ACHN (cell line): ENCODE data around the gene CDH12.

Source experiments
- DNase-seq: peaks from one replicate; pipeline ENCODE4 v3.0.0-alpha.2; 2015
- in situ Hi-C: cut with HindIII; loops from 2 replicates; pipeline ENCODE4 v1.10.0; 2017; ENCODE audit warnings: low sequenced_read_pairs, low pct_ligation_motif_present, low pct_unique_long_range_greater_than_20kb

Gene CDH12

DNA sequence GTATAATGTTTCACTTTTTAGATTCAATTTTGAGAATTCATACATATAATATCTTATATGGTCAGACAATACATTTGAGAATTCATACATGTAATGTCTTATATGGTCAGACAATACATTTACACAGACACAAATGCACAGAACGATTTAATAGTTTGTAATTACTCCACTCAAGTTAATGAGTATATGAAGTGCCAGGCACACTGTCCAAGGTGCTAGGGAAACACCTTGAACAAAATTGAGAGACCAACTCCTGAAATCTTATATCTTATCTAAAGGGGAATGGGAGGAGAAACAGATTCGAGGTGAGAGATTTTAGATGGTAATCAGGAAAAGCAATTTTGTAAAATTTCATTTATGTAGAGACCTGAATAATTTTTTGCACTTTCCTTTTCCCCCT, 994.7 kb downstream of the CDH12 start:
- in situ Hi-C loops, result no loop called here
- DNase-seq, result no peak

DNA sequence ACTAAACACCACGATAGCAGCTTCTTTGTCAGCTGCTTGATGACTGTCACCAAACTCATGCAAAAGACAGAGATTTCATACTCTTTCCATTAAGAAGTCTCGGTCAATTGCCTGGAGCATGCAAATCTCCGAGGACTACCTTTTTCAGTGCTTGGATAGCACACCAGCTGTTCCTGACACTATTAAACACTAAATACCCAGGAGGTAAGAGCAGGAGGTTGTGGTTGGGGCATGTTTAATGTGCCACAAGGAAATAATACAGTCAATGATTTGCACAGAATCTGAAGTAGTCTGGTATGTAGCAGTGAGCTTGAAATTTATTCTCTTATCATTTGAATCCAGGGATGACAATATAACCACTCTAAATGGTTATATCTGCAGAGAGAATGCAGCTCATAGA, 996.2 kb downstream of the CDH12 start:
- in situ Hi-C loops, result no loop called here
- DNase-seq, result no peak

DNA sequence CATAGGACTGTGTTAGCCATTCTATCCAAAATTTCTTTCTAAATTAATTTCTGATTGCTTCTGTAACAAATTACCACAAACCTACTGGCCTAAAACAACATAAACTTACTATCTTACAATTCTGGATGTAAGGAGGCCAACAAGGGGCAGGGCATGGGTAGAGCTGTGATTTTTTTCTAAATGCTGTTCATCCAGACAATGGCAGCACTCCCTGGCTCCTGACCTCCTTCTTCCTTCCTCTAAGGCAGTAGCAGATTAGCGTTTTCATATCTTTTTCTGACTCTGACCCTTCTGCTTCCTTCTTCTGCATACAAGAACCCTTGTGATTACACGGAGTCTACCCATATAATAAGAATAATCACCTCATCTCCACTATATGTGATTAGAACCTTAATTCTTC, 1005.8 kb downstream of the CDH12 start:
- no peak for DNase-seq
- in situ Hi-C loops, result no loop called here

DNA sequence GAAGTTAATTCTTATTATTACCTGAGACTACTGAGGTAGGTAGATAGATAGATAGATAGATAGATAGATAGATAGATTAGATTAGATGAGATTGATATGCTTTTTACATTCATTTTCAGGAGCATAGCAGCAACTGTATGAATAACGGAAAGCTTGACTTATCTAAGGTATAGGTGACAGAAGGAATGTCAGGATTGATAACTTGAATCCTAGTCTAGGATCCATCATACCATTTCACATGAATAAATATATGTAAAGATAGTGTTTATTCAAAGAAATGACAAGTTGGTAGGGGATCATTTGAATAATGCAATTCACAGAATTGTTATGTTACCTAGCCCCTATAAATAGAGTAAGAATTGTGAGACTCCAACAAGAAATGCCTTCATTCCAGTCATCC, 1008.2 kb downstream of the CDH12 start:
- DNase-seq, result no peak
- in situ Hi-C loops, result no loop called here

DNA sequence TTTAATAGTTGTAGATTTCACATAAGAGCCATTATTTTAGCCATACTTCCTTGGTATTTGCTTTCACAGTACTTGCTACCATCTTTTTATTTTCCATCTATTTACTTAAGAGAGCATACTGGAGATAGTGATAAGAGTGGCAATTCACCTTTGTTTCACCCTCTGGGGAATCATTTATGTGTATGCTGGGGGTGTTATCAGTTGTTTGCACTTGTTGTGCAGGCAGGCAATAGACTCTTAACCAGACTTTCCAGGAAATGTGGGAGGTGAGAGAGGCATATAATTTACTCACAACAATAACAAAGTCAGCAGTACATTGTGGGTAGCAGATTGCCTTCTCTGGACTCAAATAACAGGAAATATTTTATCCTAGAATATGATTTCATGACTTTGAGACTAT, 1018.3 kb downstream of the CDH12 start:
- in situ Hi-C loops, result no loop called here
- DNase-seq, result no peak

DNA sequence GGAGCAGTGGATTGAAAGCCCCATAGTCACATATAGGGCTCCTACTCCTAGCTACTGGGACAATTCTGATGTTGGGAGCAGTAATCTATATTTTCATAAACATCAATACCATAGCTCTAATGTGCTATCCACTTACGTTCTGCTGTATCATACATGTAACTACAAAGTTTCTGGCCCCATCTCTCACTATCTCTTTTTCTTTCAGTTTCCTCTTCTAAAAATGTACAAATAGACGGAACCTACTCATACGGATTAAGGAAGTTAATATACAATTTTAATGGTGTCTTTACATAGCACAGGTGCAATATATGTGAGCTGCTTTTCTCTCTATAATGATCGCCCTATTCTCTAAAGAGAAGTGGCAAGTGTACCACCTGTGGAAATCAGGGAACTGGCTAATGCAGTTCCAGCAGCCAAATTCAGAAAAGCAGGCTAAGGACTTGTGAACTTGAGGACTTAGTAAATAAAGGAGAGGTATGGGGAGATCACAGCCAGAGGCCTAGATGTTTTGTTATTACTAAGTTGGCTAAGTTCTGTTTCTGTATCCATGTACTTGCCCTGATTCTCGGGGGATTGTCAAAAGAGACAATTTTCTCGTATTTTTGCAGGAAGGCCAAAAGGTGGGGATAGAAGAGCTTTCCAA, 1021.9 kb downstream of the CDH12 start:
- no peak for DNase-seq

DNA sequence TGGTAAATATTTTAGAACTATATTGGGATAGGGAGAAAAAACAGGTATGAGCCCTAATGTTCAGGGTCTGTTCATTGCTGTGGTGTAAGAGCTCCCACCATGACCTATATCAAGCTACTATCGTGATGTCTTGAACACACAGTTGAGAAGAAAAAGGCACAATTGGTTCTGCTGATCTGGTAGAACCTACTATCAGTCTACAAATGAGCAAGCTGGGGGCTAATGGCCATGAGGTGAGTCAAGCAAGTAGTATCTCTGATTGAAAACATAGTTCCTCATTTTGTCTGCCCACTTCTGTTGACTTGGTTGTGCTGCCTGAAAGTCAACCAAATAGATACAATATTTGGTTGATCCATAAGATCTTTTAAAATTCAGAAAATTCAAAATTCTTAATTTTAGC, 1026.3 kb downstream of the CDH12 start:
- in situ Hi-C loops, result no loop called here
- no peak for DNase-seq

More for the DNA sequence above, 1021.9 kb downstream of the CDH12 start:
- in situ Hi-C loops, result no loop called here

DNA sequence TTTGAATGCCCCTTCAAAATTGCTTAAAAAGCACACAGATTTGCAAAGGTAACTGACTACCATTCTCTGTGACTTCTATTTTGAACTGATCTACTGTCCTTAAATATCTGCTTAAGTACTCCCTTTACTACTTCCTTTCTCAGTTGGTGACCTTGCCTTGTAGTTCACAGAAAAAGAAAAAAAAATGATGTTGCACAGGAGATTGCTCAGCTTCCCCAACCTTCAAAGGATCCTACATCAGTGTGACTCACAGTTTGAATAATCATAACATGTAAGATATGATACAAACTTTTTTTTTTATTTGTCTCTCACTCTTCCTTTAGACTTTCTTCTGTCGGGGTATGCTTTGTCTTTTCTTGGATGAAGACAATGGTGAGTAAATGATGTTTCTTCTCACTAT, 1029.6 kb downstream of the CDH12 start:
- DNase-seq, result no peak
- in situ Hi-C loops, result no loop called here

DNA sequence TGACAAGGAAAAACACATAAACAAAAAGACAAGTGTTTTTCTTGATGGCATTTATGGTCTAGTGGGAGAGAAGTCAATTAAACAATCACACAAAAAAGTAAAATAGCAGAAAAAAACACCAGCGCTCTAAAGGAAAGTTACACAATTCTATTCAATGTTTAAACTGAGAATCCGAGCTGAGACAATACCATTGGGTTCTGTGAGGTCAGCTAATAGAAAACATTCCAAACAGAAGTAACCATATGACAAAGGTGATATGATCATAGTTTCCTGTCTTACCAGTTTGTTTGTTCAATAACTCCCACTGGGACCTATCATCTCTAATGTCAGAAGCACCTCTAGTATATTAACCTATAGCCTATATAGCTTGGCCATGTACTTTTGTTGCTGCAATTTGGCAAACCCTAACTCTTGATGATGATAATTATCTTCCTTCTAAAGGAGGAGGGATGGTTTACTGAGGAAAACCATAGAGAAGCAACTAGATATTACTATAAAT, 1030.0 kb downstream of the CDH12 start:
- in situ Hi-C loops, result no loop called here
- no peak for DNase-seq

DNA sequence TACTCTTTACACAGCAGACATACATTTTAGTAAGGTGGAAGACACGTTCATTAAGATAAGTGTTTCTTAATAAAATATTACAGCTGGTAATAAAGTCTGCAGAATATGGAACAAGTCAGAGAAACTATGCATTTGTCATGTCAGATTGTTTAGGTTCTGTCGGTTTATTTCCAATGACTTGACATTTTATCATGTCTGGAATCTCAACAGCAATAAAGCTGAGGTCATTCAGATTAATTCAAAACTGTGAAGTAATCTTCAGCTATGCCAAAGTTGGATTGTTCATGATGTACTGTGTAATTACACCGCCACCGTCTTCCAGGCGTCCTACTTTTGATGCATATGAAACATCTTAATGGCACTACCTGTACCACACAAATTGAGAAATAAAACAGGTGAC, 1032.6 kb downstream of the CDH12 start:
- DNase-seq, result no peak
- in situ Hi-C loops, result no loop called here

DNA sequence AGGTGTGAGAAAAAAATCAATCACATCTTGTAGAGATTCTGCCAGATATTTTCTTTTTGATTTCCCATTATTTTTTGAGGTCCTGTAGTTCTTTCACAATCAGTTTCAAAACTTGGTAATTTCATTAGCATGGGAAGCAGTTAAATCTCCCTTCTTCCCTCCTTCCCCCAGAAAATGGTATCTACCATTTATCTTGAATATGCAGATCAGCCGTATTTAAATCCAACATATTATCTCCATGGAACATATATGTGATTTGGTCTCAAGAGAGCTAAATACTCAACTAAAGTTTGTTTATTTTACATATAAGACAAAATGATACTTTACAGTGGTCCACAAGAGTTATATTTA, 1034.8 kb downstream of the CDH12 start:
- in situ Hi-C loops, result no loop called here

DNA sequence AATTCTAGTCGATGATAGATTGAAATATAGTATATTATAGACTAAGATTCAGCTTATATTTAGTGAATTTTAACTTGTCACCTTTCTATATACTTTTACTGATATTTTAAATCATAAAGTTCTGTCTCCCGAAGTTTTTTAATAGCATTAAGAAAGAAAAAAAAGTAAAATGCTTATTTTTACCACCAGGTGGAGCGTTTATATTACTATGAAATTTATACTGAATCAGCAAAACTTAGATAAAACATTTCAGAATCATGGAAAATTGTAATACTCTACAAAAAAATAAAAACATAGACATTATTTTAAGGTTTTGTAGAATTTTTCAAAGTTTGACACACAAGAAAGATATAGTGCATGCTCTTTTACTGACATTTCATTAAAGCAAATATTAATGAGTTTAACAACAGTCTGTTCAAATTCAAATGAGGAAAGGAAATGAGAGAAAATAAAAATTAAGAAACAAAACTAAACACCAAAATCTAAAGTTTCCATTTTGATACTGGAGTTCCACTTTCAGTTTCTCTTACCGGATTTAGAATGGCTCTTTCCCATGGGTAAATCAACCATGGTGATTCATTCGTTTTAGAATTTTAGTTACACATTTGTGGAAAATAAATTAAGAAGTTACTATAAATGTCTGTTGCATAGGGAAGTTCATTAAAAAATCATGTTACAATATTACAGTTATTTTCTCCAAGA, 1035.3 kb downstream of the CDH12 start:
- in situ Hi-C loops, result no loop called here
- DNase-seq, result peak; percentile 35

More for the DNA sequence above, 1034.8 kb downstream of the CDH12 start:
- no peak for DNase-seq

DNA sequence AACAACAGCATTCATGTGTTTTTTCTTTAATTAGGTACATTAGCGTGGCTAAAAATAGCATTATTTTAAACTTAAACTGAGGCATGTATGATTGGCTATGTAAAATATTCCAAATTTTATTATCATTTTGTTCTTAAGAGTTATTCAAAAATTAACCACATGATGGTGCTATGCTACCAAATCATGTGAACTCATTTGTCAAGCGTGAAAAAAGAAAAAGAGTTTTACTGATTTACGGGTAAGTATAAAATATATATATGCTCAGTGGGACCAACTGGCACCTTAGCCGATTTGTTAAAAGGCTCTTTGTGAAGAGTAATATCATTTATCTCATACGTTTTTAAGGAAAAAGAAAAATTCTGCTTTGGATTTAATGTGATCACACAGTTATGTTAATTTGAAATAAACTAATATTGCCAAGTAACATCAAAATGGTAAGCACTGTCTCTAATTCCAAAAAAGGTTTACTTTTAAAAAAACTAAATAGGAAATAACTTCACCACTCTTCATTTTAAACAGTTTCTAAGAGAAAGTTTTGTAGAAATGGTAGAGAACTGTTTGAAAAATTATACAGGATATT, 1042.3 kb downstream of the CDH12 start:
- DNase-seq, result peak; percentile 44
- in situ Hi-C loops, result no loop called here

DNA sequence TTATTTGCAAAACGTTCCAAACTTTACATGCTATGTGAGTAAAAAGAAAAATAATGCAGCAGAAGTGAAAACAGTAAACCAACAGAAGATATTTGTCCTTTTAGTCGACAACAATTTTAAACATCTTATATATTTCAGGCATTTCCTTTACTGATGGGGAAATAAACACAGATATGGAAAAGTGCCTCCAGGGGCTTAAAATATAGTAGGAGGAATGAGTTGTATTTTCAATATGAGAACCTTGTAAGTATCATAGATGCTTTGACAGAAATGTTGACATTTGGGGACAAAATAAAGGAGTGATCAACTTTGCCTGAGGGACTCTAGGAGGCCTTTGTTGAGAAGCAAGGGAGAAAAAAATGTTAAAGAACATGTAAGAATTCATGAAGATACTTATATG, 1043.5 kb downstream of the CDH12 start:
- in situ Hi-C loops, result no loop called here
- no peak for DNase-seq

DNA sequence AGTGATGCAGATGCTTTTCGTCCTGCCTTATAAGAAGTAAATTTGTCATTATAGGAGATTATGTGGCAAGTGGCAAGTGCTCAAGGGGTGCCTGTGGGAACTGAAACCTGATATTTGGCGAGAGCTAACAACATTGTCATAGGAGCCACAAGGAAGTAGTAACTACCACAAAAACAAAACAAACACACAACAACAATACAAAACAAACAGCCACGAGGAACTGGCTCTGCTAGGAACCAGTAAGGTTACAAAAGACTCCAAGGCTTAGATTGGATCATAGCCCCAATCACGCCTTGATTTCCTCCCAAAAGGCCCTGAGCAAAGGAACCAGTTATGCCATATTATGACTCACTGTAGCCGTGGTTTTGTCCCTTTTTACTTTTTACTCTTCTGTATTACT, 1045.2 kb downstream of the CDH12 start:
- in situ Hi-C loops, result no loop called here
- no peak for DNase-seq

DNA sequence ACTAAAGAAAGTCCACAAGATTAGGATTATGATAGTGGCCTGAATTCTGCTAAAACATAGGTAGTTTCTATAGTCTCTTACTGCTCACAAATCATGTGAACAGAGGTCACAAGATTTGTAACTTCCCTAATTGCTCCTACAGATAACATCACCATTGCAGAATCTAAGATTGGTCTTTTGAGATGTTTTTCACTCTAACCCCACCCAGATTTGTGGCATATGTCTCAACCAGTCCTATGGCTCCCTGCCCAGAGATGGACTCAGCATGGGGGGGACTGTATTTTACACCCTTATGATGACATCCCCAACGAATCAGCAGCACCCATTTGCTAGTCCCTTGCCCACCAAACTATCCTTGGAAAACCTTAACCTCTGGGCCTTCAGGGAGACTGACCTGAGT, 1046.2 kb downstream of the CDH12 start:
- peak; percentile 73 for DNase-seq
- in situ Hi-C loops, result no loop called here

DNA sequence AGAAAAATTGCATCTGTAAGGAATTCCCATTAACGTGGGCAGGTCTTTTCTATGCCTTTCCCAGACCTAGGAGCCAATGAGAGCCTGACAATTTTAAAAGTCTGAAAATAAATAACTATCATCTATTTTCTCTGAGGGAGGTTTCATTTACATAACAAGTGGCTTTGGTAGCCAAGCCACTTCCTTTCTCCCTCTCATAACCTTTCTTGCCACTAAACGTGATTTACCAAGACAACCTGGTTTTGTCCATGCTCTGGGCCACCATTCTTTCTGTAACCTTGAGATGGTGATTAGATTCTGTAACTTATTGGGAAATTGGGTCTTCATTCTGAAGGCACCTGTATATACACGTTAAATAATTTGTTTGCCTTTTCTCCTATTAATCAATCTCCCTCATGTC, 1046.9 kb downstream of the CDH12 start:
- no peak for DNase-seq
- in situ Hi-C loops, result no loop called here

DNA sequence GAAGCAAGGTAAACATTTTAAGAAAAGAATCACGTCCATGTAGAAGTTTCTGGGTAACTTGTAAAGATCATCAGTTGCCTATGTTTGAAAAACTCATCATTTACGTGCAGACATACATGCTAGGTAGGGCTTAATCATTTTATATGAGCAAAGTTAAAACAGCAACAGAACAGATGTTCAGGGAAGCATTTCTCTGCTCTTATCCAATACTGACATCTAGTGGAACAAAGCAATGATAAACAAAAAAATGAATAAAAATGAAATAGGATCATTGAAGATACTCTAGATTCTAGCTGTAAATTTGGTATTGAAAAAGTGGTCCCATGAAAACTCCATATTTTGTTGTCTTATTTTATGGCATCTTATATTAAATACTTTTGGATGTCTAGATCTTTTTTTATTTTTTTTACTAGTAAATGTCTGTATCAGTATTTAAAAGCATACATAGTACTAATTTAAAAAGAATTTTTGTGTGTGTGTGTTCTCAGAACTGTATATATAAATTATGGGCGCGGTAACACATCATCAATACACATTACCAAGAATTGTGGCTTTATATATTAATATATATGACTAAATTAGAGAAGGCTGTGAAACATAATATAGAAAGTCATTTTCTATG, 1050.2 kb downstream of the CDH12 start:
- DNase-seq, result peak; percentile 42
- in situ Hi-C loops, result no loop called here

DNA sequence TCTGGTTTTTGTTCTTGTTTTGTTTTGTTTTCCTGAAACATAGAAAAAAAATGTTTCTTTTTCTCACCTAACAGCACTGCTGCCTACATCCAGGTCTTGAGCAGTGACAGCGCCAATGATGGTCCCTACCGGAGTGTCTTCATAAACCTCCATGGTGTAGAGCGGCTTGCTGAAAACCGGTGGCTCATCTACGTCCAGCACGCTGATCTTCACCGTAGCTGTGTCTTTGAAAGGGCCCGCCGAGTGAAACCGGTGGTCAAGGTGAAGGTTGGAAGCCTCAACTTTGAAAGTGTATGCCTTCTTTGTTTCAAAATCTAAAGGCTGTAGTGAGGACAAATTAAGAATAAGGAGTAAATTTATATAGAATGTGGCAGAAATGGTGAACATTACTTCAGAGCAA, 1051.0 kb downstream of the CDH12 start:
- DNase-seq, result no peak
- in situ Hi-C loops, result no loop called here

DNA sequence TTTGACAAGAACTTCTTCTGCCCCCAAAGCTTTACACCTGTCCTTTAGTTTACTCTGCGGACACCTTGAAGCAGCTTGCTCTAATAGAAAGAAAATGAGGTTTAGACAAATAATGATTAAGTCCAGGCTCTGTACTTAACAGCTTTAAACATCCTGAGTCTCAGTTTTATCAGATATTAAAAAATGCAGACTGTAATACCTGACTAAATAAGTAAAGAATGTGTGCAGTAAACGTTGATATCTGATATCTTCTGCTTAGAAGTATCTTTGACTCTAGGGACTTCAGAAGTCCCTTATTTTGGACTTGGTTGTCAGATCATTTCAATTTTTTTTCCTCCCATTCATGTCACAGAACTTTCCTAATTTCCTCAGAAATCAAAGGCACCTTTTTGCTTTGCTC, 1060.4 kb downstream of the CDH12 start:
- in situ Hi-C loops, result no loop called here

More for the DNA sequence above, 1060.4 kb downstream of the CDH12 start:
- no peak for DNase-seq
